ENCODE data around the gene PWWP2B.

GRCh38 chr10:132439424-132440163, 42.6 kb downstream of the PWWP2B start:
- TF ChIP-seq, protein P1, sequence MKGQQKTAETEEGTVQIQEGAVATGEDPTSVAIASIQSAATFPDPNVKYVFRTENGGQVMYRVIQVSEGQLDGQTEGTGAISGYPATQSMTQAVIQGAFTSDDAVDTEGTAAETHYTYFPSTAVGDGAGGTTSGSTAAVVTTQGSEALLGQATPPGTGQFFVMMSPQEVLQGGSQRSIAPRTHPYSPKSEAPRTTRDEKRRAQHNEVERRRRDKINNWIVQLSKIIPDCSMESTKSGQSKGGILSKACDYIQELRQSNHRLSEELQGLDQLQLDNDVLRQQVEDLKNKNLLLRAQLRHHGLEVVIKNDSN (IDR thresholded peaks at IDR 0.05): no peak
- TF ChIP-seq ZBTB7A (IDR thresholded peaks at IDR 0.05; ENCODE audit: low read depth) (no peak), RAD21 (IDR thresholded peaks at IDR 0.05; ENCODE audit: low read depth) (no peak), EP300 (IDR thresholded peaks at IDR 0.05; ENCODE audit: borderline replicate concordance) (no peak), EGR1 (IDR thresholded peaks at IDR 0.05) (no peak), CREB1 (IDR thresholded peaks at IDR 0.05; ENCODE audit: low read depth) (no peak), TEAD4 (IDR thresholded peaks at IDR 0.05) (no peak), REST (IDR thresholded peaks at IDR 0.05; ENCODE audit: low read depth) (no peak)
- TF ChIP-seq, protein P2, sequence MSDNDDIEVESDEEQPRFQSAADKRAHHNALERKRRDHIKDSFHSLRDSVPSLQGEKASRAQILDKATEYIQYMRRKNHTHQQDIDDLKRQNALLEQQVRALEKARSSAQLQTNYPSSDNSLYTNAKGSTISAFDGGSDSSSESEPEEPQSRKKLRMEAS (IDR thresholded peaks at IDR 0.05): no peak

Measured in Ishikawa (cell line).